ENCODE results near the gene AARS2.
A peak's percentile ranks its signal among the peaks of the same experiment; 100 is the strongest.

AARS2 gene

DNA sequence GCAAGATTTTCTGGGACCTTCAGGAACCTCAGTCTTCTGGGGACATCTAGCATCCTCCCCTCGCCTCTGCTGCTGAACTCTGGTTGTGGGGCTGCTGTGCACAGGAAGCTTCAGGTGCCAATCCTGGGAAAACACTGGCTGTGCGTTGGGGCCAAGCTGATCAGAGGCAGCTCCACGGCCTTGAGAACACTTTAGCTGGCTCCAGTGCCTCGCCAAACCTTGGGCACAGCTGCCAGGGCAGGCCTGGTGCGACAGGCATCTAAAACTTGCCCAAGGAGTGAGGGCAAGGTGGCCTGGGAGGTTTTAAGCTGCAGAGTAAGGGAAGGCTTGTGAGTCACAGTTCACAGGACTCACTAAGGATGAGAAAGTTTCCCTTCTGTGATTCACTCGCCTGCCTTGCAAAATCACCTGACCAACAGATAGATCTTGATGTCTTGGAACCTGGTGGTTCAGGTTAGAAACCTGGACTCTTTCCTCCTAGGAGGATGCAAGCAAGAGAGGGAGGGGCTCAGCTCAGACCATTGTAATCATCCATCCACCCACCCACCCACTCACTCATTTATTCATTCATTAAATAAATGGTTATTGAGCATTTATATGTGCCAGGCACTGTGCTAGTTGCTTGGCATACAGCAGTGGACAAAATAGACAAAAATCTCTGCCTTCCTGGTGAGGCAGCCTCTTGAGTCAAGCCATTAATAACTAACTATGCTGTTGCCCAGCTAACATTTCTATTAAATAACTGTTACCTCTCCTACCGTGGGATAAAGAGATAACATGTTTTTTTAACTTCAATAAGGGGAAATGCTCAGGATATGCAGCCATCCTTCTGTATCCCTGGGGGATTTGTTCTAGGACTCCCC, 26.8 kb upstream of the AARS2 start:
- no peaks in the 10 kb centered on the region for H3K36me3 ChIP-seq (ENCODE audit: control insufficient read depth in 4 of 4, insufficient read depth in 4 of 4, low read length in 3 of 4)
- H3K4me1 ChIP-seq (ENCODE audit: control extremely low read depth in 1 of 4, control insufficient read depth in 4 of 4, insufficient read depth in 4 of 4, low read length in 3 of 4): peaks cover 0 to 13% (median 11%) of the 10 kb centered on the region in 4 experiments
- WGBS (ENCODE audit: insufficient coverage): 81% methylated on average over 6 of the region's 7 CpGs
- ChIA-PET POLR2A (no interaction called here), CTCF (interaction anchor here (0.7 to 7.1 kb wide), 11 partner anchors 10 to 242 kb away, joined by 3 to 76 read pairs (median 5); partner anchors contain the start of genes AARS2 and NFKBIE)
- H3K27me3 ChIP-seq (replicated peaks in 2 of 5; ENCODE audit: control insufficient read depth in 4 of 5, insufficient read depth in 5 of 5, low read length in 4 of 5): peaks cover 0 to 25% (median 19%) of the 10 kb centered on the region in 5 experiments
- no peak for DNase-seq
- H3K27ac ChIP-seq (ENCODE audit: insufficient read depth in 1 of 2, low read depth in 1 of 2, low read length in 2 of 2, poor library complexity in 1 of 2, severe bottlenecking in 2 of 2): no peak overlapping the region
- H3K4me3 ChIP-seq (ENCODE audit: control insufficient read depth in 1 of 7, extremely low read depth in 1 of 7, insufficient read depth in 4 of 7, low read depth in 2 of 7, low read length in 6 of 7): no peak overlapping the region
- H3K9me3 ChIP-seq (ENCODE audit: control extremely low read depth in 1 of 5, control insufficient read depth in 4 of 5, insufficient read depth in 2 of 5, low read depth in 1 of 5, low read length in 4 of 5): no peaks in the 10 kb centered on the region

DNA sequence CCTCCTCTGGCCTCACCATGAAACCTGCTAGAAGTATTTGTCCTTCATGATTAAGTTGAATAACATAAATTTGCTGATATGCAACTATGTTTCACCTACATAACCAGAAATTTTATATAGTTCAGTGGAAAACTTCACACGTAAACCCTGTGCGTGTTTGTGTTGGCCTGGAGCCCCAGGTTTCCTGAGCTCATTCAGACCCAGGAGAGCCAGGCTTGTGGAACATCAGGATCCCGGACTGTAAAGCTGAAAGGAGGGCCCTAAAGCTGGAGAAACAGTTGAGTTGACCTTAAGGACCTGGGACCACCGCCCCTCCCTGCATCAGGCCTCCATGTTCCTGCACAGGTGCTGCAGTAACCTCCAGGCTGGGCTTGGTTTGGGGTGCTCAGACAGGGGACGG, 26.2 kb upstream of the AARS2 start:
- H3K27me3 ChIP-seq (replicated peaks in 2 of 5; ENCODE audit: control insufficient read depth in 4 of 5, insufficient read depth in 5 of 5, low read length in 4 of 5): peaks cover 0 to 24% (median 16%) of the 10 kb centered on the region in 5 experiments
- no peak overlapping the region for H3K27ac ChIP-seq (ENCODE audit: insufficient read depth in 1 of 2, low read depth in 1 of 2, low read length in 2 of 2, poor library complexity in 1 of 2, severe bottlenecking in 2 of 2)
- 94% methylated on average over 5 of the region's 5 CpGs for WGBS (ENCODE audit: insufficient coverage)
- POLR2A ChIA-PET: no interaction called here
- no peak overlapping the region for H3K4me3 ChIP-seq (ENCODE audit: control insufficient read depth in 1 of 7, extremely low read depth in 1 of 7, insufficient read depth in 4 of 7, low read depth in 2 of 7, low read length in 6 of 7)
- DNase-seq: no peak
- H3K4me1 ChIP-seq (ENCODE audit: control extremely low read depth in 1 of 4, control insufficient read depth in 4 of 4, insufficient read depth in 4 of 4, low read length in 3 of 4): peaks cover 0 to 13% (median 11%) of the 10 kb centered on the region in 4 experiments
- H3K36me3 ChIP-seq (ENCODE audit: control insufficient read depth in 4 of 4, insufficient read depth in 4 of 4, low read length in 3 of 4): no peaks in the 10 kb centered on the region
- CTCF ChIA-PET: interaction anchor here (0.7 to 7.1 kb wide), 14 partner anchors 9 to 261 kb away, joined by 3 to 76 read pairs (median 5); partner anchors contain the start of genes AARS2 and NFKBIE
- no peaks in the 10 kb centered on the region for H3K9me3 ChIP-seq (ENCODE audit: control extremely low read depth in 1 of 5, control insufficient read depth in 4 of 5, insufficient read depth in 2 of 5, low read depth in 1 of 5, low read length in 4 of 5)

- Histone ChIP-seq H3K4me3 (ENCODE audit: control insufficient read depth in 1 of 7, extremely low read depth in 1 of 7, insufficient read depth in 4 of 7, low read depth in 2 of 7, low read length in 6 of 7) (no peak overlapping the region), H3K9me3 (ENCODE audit: control extremely low read depth in 1 of 5, control insufficient read depth in 4 of 5, insufficient read depth in 2 of 5, low read depth in 1 of 5, low read length in 4 of 5) (no peaks in the 10 kb centered on the region), H3K36me3 (ENCODE audit: control insufficient read depth in 4 of 4, insufficient read depth in 4 of 4, low read length in 3 of 4) (no peaks in the 10 kb centered on the region), H3K27ac (ENCODE audit: insufficient read depth in 1 of 2, low read depth in 1 of 2, low read length in 2 of 2, poor library complexity in 1 of 2, severe bottlenecking in 2 of 2) (no peak overlapping the region), H3K4me1 (ENCODE audit: control extremely low read depth in 1 of 4, control insufficient read depth in 4 of 4, insufficient read depth in 4 of 4, low read length in 3 of 4) (peaks cover 0 to 16% (median 11%) of the 10 kb centered on the region in 4 experiments), H3K27me3 (replicated peaks in 2 of 5; ENCODE audit: control insufficient read depth in 4 of 5, insufficient read depth in 5 of 5, low read length in 4 of 5) (peaks cover 0 to 16% (median 13%) of the 10 kb centered on the region in 5 experiments)
- CTCF ChIA-PET: interaction anchor here (0.7 to 7.1 kb wide), 22 partner anchors 8 to 260 kb away, joined by 3 to 76 read pairs (median 5); partner anchors contain the start of genes AARS2, NFKBIE and TMEM151B
- peak; percentile 66 to 81 (median 74) for DNase-seq
- POLR2A ChIA-PET: interaction anchor here (0.5 to 0.6 kb wide), 2 partner anchors 120 to 1560 kb away, joined by 3 read pairs; no protein-coding TSS in a partner anchor
- 4% methylated on average over 10 of the region's 11 CpGs for WGBS (ENCODE audit: insufficient coverage)
These were observed 25.3 kb upstream of the AARS2 start for GRCh38 chr6:44338228-44339122.

GRCh38 chr6:44335631-44336030, 22.5 kb upstream of the AARS2 start:
- no CpG with 5 or more reads among the region's 1 CpG for WGBS (ENCODE audit: insufficient coverage)
- H3K27ac ChIP-seq (ENCODE audit: insufficient read depth in 1 of 2, low read depth in 1 of 2, low read length in 2 of 2, poor library complexity in 1 of 2, severe bottlenecking in 2 of 2): no peak overlapping the region
- POLR2A ChIA-PET: no interaction called here

GRCh38 chr6:44333942-44334341, 20.8 kb upstream of the AARS2 start:
- no peaks in the 10 kb centered on the region for H3K9me3 ChIP-seq (ENCODE audit: control extremely low read depth in 1 of 5, control insufficient read depth in 4 of 5, insufficient read depth in 2 of 5, low read depth in 1 of 5, low read length in 4 of 5)
- DNase-seq: no peak
- peaks cover 0 to 7% (median under 1%) of the 10 kb centered on the region in 4 experiments for H3K4me1 ChIP-seq (ENCODE audit: control extremely low read depth in 1 of 4, control insufficient read depth in 4 of 4, insufficient read depth in 4 of 4, low read length in 3 of 4)
- ChIA-PET CTCF (interaction anchor here (0.8 to 7.1 kb wide), 8 partner anchors 9 to 667 kb away, joined by 3 to 44 read pairs (median 4); no protein-coding TSS in a partner anchor), POLR2A (no interaction called here)
- no peak overlapping the region for H3K27ac ChIP-seq (ENCODE audit: insufficient read depth in 1 of 2, low read depth in 1 of 2, low read length in 2 of 2, poor library complexity in 1 of 2, severe bottlenecking in 2 of 2)
- H3K36me3 ChIP-seq (ENCODE audit: control insufficient read depth in 4 of 4, insufficient read depth in 4 of 4, low read length in 3 of 4): no peaks in the 10 kb centered on the region
- 100% methylated on average over 3 of the region's 5 CpGs for WGBS (ENCODE audit: insufficient coverage)
- no peak overlapping the region for H3K4me3 ChIP-seq (ENCODE audit: control insufficient read depth in 1 of 7, extremely low read depth in 1 of 7, insufficient read depth in 4 of 7, low read depth in 2 of 7, low read length in 6 of 7)
- H3K27me3 ChIP-seq (replicated peaks in 2 of 5; ENCODE audit: control insufficient read depth in 4 of 5, insufficient read depth in 5 of 5, low read length in 4 of 5): peaks cover under 1 to 16% (median 9%) of the 10 kb centered on the region in 5 experiments

More at GRCh38 chr6:44335631-44336030, 22.5 kb upstream of the AARS2 start:
- CTCF ChIA-PET: interaction anchor here (0.8 to 7.1 kb wide), 16 partner anchors 8 to 238 kb away, joined by 3 to 76 read pairs (median 4); partner anchors contain the start of genes AARS2 and NFKBIE
- no peaks in the 10 kb centered on the region for H3K36me3 ChIP-seq (ENCODE audit: control insufficient read depth in 4 of 4, insufficient read depth in 4 of 4, low read length in 3 of 4)
- no peak overlapping the region for H3K4me3 ChIP-seq (ENCODE audit: control insufficient read depth in 1 of 7, extremely low read depth in 1 of 7, insufficient read depth in 4 of 7, low read depth in 2 of 7, low read length in 6 of 7)
- H3K4me1 ChIP-seq (ENCODE audit: control extremely low read depth in 1 of 4, control insufficient read depth in 4 of 4, insufficient read depth in 4 of 4, low read length in 3 of 4): peaks cover 0 to 7% (median under 1%) of the 10 kb centered on the region in 4 experiments
- H3K27me3 ChIP-seq (replicated peaks in 2 of 5; ENCODE audit: control insufficient read depth in 4 of 5, insufficient read depth in 5 of 5, low read length in 4 of 5): peaks cover 0 to 9% (median under 1%) of the 10 kb centered on the region in 5 experiments
- DNase-seq: no peak
- H3K9me3 ChIP-seq (ENCODE audit: control extremely low read depth in 1 of 5, control insufficient read depth in 4 of 5, insufficient read depth in 2 of 5, low read depth in 1 of 5, low read length in 4 of 5): no peaks in the 10 kb centered on the region

GRCh38 chr6:44333273-44333919, 20.2 kb upstream of the AARS2 start:
- CTCF ChIA-PET: interaction anchor here (0.6 to 7.1 kb wide), 10 partner anchors 8 to 667 kb away, joined by 3 to 44 read pairs (median 4); no protein-coding TSS in a partner anchor
- Histone ChIP-seq H3K4me1 (ENCODE audit: control extremely low read depth in 1 of 4, control insufficient read depth in 4 of 4, insufficient read depth in 4 of 4, low read length in 3 of 4) (peaks cover 0 to 7% (median under 1%) of the 10 kb centered on the region in 4 experiments), H3K27ac (ENCODE audit: insufficient read depth in 1 of 2, low read depth in 1 of 2, low read length in 2 of 2, poor library complexity in 1 of 2, severe bottlenecking in 2 of 2) (no peak overlapping the region), H3K36me3 (ENCODE audit: control insufficient read depth in 4 of 4, insufficient read depth in 4 of 4, low read length in 3 of 4) (no peaks in the 10 kb centered on the region), H3K4me3 (ENCODE audit: control insufficient read depth in 1 of 7, extremely low read depth in 1 of 7, insufficient read depth in 4 of 7, low read depth in 2 of 7, low read length in 6 of 7) (no peak overlapping the region), H3K9me3 (ENCODE audit: control extremely low read depth in 1 of 5, control insufficient read depth in 4 of 5, insufficient read depth in 2 of 5, low read depth in 1 of 5, low read length in 4 of 5) (no peaks in the 10 kb centered on the region), H3K27me3 (replicated peaks in 2 of 5; ENCODE audit: control insufficient read depth in 4 of 5, insufficient read depth in 5 of 5, low read length in 4 of 5) (peaks cover 2 to 18% (median 9%) of the 10 kb centered on the region in 5 experiments)
- no peak for DNase-seq
- WGBS (ENCODE audit: insufficient coverage): 60% methylated on average over 9 of the region's 11 CpGs
- POLR2A ChIA-PET: no interaction called here

All from common myeloid progenitor, CD34-positive (primary cell).